Stimulated activated CD8-positive, alpha-beta memory T cell treated with anti-CD3 and anti-CD28 coated beads, Interleukin-4, amount 100 ng/mL, for 48 hours (primary cell): Measurements from ENCODE around the gene PFKFB2.

Experiments
- DNase-seq: peaks from one replicate; pipeline ENCODE4 v3.0.0-alpha.2; 2020

The PFKFB2 gene

DNA sequence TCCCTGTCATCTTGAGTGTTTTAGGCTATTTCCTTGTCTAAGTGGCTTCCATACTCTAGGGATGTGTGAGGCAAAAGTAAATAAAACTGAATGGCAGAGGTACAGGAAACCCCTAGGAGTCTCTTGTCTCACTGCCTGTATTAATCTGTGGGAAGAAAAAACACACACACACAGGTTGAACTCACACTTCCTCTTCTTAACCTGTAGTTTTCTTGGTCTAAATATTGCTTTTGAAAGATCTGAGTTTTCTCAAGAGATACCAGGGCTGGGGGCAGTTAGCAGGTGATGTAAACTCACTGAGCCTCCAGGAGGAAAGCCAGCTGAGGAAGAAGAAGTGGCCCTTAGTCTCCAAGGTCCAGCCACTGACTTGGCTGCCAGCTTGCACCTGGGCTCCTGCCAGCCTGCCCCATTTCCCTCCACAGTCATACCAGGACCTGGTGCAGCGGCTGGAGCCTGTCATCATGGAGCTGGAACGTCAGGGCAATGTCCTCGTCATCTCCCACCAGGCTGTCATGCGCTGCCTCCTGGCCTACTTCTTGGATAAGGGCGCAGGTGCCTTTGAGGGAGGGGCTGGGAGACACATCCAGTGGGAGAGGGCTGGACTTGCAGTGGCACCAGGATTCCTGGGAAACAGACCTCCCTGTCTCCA, 16.9 kb downstream of the PFKFB2 start:
- no peak for DNase-seq

DNA sequence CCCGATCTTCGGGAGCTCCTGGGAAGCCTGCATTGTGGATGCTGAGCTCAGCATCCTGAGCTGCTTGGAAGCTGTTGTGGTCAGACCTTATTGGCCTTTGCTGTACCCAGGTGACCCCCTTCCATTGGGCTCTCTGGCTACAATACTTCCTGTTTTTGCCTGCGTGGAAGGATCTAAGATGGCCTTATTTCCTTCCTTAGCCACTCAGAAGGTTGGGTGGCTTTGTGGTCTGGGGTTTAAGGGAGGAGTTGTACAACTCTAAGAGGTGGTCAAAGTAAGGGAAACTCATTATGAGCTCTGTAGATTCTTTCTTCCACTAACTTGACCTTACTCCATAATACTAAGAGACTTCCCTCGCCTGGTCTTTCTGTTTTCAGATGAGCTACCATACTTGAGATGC, 17.7 kb downstream of the PFKFB2 start:
- DNase-seq = no peak

DNA sequence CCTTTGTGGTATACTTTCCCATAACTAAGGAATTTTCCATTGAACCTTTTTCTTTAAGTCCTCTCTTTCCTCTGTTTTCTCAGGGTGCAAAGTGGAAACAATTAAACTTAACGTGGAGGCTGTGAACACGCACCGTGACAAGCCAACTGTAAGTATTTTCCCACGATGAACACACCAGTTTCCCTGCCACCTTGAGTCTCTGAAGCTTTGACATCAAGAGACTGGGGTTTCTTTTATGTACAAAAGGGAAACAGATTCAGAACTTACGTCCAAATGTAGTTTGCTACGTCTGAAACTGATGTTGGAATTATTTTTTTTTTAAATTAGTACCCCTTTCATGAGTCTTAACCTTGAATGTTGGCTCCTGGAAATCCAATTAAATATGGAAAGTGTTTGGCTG, 18.4 kb downstream of the PFKFB2 start:
- DNase-seq = no peak

DNA sequence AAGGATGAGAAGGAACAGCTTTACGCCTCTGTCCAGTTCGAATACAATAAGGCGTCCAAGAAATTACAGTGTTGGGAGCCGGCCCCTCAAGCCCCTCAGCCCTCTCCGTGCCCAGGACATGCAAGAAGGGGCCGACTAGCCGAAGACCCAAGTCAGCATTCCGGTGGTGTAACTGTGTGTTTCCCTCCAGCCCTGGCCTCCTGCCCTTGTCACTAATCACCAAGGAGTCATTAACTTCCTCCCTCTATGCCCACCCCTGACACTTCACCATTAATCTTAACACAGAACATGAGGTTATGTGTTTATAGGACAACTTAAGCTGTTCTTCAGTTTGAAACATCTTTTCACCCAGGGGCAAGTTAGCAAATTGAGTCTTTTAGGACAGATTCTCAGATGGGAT, 19.2 kb downstream of the PFKFB2 start:
- no peak for DNase-seq

DNA sequence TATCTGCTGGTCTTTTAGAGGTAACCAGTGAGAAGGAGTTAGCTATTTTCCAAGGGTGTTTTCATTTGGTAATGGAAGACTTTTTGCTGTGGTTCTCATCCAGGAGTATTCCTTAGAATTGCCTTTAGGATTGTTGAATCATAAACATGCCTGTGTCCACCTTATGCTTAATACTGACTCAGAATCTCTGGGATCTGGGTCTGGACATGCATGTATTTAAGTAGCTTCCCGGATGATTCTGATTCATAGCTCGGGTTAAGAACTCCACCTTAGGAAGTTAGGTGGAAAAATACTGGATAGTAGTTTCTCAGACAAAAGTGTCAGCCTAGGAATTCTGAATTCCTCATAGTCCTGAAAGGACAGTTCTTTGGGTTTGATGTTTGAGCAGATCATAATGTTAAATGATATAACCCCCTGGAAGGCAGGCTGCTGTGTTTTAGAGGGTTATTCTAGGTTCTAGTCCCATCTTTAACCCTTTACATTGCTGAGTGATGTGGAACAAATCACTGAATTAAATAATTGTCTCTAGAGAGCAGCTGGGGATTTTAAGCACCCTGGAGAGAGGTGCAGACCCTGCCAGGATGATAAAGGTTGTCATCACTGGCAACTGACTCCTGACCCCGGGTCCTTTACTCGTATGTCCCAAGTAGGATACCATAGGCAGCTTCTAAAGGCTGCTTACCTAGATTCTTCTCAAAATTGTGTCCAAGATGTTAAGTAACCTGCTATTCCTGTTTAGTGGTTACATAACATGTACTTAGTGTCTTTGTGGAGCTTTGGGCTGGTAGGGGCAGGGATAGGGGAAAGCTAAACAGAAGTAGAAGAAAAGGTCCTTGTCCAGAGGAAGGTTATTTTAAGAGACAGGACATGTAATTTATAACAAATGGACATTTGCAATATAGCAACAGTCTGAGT, 21.1 kb downstream of the PFKFB2 start:
- no peak for DNase-seq

DNA sequence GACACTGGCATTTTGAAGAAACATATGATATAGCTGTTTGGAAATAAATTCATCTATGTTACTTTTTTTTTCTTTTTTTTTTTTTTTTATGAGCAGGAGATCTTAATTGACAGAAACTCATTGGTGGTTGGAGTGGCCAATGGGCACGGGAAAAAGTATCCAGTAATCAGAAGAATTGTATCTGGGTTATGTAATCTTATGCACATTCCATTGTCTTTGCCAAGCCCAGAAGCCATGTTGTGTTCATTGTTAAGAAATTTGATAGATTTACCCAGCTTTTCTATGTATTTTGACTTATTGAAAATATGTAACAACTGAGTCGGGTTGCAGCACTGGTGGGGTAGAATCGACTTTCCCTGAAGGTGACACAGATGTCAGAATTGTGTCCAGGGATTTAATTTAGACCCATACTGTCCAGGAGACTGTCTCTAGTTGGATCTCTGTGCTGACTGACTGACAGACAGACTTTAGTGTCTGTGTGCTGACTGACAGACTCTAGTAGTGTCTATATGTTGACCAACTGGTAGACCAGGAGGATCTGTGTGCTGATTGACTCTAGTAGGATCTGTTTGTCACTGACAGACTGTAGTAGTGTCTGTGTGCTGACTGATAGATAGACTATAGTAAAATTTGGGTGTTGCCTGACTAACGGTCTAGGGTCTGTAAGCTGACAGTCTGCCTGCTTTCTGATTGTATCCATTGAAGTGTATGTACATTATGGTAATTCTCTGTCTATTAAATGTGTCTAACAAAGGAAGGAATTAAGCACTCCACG, 23.3 kb downstream of the PFKFB2 start:
- no peak for DNase-seq

DNA sequence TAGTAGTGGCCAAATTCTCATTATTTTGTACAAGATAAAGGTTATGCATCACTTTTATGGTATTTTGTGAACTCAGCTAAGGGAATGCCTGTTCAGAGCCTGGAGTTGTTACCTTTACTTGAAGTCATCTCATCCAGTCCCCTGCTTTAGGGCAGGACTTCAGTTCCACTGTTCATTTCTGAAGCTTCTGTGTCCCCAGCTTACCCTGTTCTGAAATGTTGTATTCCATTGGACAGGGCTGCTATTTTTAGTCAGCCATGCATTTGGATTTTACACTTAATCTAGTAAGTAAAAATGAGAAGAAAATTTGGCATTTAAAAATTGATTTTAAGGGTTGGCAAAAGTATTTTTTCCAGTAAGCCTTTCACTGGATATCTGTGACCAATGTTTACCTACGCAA, 23.9 kb downstream of the PFKFB2 start:
- no peak for DNase-seq

DNA sequence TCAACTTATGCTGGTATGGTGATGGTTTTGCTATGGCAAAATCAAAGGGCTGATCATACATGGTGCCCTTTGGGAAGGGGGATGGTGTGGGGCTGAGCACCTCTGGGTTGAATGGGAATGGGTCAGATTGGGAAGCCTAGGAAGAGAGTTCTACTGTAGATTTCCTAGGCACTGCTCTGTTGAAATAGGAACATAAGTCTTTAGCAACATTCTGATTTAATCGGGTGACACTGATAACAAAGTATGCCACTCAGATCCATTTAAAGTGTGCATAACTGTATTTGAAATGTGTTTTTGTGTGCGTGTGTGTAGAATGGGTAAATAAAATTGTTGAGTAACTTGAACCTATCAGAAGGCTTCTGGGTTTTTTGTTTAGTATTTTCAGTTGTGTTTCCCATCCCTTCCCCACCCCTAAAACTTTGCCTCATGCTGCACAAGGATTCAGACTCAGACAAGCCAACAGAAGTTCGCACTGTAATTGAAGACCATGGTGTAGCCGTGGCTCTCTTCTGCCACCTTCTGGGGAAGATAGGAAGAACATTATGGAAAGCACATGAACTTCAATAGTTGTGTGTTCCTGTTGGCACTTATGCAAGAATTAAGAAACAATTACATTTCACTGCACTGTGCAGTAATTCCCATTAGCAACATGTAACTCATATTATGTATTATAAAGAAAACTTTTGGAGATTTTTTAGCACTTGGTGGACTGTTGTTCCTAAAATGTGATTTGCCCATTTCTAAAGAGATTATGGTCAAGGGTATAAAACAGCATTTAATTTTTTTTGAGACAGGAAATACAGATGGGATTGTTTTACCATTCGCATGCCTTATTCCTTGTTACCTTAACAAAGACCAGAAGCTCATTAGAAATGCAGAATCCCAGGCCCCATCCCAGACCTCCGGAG, 24.6 kb downstream of the PFKFB2 start:
- peak; percentile 70 for DNase-seq

DNA sequence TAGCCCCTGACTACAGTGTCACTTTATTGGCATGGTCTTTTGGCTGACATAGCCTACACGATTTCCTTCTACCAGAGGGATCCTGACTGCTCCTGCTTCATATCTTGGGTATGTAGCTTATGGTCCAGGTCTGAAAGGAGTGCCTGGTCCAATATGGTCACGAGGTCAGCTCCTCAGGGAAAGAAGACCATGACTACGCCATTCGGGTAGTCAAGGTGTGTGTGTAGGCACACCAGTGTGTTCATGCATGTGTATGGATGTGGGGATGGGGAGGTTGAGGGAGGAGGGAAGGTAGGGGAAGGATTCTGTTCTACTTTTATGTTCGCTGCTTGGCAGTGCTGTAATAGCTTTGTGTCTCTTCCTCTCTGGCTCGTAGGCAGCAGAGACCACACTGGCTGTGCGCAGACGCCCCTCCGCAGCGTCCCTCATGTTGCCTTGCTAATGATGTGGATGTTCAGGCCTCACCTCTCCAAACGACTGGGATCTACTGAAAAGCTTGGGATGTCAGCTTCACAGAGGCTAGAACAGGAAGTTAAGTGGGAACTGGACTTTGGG, 25.6 kb downstream of the PFKFB2 start:
- DNase-seq = no peak

DNA sequence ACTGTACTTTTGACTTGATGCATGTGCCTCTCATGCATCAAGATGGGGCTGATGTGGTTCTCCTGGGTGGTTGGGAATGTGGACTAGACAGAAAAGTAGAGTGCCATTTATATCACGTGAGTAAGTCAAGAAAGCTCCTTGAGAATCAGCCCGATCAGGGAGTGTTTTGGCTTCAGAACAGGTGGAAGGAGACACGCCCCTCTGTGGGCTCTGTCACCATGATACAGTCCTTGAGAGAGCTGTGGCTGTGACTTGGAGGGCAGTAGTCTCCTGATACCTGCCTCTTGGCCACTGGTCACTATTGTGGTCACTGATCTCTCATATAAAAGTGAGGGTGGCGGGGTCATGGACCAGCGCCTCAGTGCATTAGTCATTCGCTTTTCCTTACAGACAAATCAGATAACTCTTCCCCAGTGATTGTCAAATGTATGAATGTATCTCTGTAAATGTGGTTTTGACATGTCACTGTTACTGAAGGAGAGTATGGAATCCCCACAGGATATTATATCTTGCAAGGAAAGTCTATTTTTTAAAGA, 26.7 kb downstream of the PFKFB2 start:
- no peak for DNase-seq

DNA sequence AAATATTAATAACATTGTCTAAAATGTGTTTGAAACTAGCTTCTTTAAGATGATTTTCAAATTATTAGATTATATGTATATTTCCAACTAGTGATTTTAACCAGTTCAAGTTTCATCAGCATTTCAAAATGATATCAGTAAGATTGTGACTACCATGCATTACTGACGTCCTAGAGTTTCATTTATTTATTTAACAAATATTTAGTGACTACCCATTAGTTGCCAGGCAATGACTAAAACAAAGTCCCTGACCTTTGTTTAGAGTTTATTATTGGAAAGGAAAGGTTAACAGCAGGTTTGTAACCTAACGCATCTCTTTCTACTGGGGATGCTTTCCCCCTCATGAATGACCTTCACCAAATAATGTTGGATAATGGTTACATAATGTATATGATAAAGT, 28.0 kb downstream of the PFKFB2 start:
- no peak for DNase-seq

DNA sequence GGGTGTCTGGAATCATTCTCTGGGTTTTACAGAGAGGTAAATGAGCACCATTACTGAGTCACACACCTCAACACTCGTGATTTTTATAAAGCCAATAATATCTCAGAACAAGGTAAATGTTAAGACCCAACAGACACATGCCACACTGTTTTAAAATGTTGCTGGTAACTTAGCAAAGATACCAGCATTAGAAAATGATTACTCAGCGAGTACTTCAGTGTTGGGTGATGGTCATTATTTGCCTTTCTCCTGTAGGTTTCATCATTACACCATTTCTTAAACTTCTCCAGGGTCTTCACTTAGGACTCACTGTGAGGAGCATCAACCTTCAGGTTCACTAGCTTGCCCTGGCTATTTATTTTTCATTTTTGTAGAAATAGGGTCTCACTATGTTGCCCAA, 28.7 kb downstream of the PFKFB2 start:
- no peak for DNase-seq

DNA sequence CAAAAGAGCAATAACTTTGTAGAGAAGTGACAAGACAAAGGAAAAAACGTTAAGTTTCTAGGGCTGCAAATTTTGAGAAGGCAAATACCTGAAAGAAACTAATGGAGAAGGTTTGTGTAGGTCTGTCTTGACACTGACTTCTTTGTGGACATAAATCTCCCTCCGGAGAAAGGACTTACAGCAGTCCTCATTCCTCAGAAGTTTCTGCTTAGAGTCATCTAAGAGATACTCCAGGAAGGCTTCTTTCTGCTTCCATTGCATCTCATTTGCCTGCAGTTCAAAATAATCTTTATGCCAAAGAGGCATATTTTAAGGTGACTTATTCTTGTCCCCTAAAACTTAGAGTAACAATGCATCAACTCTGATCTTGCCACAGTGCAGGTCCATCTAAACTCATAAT, 31.2 kb downstream of the PFKFB2 start:
- DNase-seq = no peak

DNA sequence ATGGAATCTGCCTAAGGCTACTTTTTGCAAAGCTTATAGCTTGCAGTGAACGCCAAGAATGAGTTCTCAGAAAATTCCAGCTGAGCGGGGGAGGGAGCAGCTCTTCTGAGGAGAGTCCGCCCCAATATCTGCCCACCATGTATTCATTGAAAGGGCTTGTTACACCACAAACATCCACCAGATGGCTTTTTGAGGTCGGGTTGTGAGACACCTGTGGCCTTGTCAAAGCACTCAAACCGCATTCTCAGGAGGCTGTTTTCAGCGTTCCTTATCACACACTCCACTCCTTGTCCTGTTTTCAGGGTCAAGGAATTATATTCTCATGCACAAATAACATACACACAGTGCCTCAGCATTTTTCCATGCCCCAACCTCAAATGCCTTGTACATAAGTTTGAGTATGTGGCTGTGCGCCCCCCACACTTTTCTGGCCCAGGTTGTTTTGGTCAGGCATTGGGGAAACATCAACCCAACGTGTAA, 31.7 kb downstream of the PFKFB2 start:
- DNase-seq = peak; percentile 54

DNA sequence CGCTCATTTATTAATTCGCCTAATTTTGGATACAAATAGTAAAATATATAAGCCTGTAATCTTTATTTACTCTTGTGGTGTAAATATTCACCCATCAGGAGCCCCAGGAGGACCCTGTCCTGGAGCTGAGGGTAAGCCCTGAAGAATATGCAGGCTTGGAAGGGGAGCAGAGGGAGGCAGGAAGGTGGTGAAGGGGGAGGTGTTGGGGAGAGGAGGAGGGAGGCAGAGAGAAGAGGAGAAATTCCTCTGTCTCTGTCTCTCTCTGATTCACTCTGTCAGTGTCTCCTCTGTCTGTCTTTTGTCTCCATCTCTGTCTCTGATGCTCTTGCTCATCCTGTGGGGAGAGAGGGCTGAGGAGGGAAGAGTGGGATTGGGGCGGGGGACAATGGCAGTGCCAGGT, 32.8 kb downstream of the PFKFB2 start:
- no peak for DNase-seq

DNA sequence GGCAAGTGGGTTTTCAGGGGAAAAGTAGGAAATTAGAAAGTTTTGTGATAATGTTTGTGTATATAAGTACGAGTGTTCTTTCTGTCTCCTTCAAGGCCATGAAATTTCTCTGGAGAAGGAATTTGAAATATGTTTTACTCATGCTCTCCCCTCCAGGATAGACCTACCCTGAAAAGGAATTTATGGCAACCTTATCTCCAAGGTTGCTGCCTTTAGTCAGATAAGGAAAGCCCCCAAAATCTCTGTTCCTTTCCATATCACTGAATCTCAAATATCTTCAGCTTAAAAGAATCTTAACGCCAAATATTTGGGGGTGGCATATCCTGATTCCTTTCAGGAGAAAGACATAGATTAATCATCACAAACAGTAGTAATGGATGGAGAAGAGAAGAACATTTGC, 35.1 kb downstream of the PFKFB2 start:
- no peak for DNase-seq

DNA sequence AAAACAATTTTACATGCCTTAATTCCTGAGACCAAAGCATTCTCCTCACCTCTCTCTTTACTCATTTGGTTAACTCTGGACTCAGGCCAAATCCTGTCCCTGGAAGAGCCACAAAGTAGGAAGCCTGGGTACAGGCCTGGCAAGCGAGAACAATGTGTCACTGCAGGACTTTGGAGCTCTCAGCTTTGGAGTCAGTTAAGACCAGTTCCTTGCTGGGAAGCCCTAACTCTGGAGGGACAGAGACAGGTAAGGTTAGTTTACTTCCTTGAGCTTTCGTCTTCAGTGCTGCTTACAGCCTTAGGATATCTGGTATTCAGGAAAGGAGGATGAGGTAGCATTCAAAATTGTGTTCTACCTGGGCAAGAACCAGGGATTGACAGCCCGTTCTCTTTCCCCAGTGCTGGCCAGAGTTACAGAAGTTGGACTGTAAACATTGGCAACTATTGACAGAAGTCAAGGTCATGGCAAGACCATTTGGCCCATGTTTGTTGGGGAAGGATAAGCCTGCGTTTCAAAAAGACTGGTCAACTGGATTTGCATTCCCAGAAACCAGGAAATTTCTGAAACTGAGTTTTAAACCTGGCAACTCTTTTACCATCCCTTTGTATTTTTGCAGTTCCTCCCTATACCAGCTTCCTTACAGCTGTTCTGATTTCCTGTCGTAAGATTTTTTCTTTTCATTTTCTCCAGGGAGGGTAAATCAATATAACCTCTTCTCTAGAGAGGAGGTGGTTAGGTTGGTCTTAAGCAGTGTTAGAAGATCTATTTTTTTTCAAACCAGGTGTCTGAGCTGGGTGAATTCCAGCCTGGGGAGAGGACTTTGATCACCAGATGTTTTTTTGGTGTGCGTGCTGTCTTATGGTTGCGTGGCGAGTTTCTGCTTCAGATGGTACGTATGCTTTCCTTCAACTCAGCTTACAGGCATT, 35.9 kb downstream of the PFKFB2 start, which contains the start of gene C4BPB:
Gene C4BPB, plus strand, starts transcription at position 160 of the 926 bp plus-strand sequence. Its CDS starts 672 bp downstream, at position 832.
- no peak for DNase-seq

DNA sequence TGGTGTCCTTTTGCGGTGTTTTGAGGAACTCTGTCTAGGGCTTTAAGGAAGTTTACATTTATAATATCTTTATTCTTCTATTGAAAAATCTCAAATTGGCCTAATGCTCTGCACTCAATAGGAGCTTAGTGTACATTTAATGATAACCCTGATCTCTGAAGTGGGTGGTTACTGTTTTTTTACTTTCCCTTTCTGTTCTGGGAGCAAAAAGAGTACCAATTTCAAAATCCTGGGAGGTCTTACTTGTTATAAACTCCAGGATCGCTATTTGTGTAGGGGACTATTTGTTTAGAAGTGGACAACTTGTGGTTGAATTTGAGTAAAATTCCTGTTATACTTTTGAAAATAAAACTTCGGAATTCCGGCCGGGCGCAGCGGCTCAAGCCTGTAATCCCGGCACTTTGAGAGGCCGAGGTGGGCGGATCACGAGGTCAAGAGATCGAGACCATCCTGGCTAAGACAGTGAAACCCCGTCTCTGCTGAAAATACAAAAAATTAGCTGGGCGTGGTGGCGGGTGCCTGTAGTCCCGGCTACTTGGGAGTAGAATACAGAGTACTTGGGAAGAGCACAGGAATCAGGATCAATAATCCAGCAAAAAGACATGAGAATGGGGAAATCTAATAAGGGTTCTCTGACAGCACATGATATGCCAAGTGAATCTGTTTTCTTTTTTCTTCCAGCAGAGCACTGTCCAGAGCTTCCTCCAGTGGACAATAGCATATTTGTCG, 36.7 kb downstream of the PFKFB2 start:
- no peak for DNase-seq

DNA sequence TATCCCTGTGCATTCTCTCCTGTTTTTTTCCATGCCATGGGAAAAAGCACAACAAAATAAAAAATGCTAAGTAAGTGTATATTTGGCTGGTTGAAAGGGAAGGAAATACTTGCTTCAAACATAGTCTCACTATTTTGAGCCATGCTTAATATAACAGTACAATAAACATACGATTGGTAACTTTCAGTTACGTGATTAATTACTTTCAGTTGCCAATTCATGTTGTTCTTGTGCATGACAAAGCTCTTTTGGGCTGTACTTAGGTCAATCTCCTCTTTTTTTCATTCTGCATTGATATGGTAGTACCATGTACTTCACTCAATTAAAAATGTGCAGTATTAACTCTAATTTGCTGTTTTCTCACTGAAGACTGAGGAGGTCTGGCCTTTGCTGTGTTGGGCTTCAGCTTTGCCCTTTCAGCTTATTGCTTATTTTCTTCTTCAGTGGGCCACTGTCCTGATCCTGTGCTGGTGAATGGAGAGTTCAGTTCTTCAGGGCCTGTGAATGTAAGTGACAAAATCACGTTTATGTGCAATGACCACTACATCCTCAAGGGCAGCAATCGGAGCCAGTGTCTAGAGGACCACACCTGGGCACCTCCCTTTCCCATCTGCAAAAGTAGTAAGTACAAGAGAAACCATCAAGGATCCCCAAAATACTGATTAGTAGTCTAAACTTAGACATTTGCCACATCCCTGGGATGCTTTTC, 38.3 kb downstream of the PFKFB2 start:
- DNase-seq = no peak
